Esophagus squamous epithelium (tissue), 4 donors: ENCODE results near the gene IL1RL2.

Source experiments
- POLR2A ChIP-seq, 4 donors: fragments of 450-650 bp; IDR thresholded peaks; one replicate each; pipeline ENCODE4 v1.6.1; 2017; ENCODE audit warnings: antibody characterized with exemption in 4 of 4, mild to moderate bottlenecking in 4 of 4, moderate library complexity in 3 of 4
- TF ChIP-seq, protein P1 (sequence below), 6 experiments: fragments of 450-650 bp in 4 of 6; fragments of 200-600 bp in 2 of 6; sonication (generic) in 2 of 6; IDR thresholded peaks; one replicate each; pipeline ENCODE4 v1.5.1; 2016 to 2019; ENCODE audit warnings: antibody characterized with exemption in 6 of 6, mild to moderate bottlenecking in 4 of 6, moderate library complexity in 4 of 6

DNA sequence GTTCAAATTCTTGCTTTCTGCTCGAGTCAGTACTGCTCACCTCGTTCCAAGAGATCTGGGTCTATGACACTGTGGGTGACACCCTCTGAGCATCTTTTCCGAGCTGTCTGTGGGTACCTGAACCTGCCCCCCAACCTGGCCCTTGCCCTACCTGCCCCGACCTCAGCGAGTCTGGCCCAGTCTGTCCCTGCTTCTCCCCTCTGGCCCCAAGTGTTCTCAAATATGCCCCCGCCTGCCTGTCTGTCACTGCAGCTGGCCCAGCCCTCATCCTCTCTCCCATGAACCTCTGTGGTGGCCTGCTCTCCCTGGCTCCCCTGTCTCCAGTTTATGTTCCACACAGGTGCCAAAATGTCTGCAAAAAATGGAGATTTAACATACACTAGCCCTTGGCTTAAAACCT is 32.5 kb upstream of the IL1RL2 start:
- TF ChIP-seq POLR2A (IDR thresholded peaks at IDR 0.05), result no peak
- TF ChIP-seq, protein P1, sequence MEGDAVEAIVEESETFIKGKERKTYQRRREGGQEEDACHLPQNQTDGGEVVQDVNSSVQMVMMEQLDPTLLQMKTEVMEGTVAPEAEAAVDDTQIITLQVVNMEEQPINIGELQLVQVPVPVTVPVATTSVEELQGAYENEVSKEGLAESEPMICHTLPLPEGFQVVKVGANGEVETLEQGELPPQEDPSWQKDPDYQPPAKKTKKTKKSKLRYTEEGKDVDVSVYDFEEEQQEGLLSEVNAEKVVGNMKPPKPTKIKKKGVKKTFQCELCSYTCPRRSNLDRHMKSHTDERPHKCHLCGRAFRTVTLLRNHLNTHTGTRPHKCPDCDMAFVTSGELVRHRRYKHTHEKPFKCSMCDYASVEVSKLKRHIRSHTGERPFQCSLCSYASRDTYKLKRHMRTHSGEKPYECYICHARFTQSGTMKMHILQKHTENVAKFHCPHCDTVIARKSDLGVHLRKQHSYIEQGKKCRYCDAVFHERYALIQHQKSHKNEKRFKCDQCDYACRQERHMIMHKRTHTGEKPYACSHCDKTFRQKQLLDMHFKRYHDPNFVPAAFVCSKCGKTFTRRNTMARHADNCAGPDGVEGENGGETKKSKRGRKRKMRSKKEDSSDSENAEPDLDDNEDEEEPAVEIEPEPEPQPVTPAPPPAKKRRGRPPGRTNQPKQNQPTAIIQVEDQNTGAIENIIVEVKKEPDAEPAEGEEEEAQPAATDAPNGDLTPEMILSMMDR (IDR thresholded peaks at IDR 0.05), result no peak
